ENCODE data around the gene FGF9. TPM values are rescaled to one million over a fixed set of nuclear protein-coding genes. Genes with fewer than 3 reads are reported as not detected.

FGF9 gene
- total and polyA plus RNA-seq, 10 of the 15 experiments (the other 5 are each of a cell fraction or from before 2014, with no cell fraction given): 0.05 to 1.5 (median 0.83) TPM

DNA sequence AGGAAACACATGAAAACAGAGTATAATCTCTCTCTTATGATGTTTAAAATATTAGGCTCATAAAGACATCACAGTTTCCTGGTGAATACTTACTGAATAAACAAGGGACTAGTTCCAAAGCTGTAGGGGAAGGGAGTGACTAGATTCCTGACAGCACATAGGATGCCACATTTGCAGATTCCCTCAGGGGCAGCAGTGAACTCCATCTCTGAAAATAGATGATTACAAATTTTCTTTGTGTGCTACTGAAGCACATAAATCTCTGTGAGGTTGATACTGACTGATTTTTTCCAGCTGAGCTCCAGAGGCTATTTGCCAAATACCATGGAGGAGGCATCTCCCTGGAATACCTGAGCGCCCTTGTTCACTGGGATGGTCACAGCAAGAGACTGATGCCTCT, 77.3 kb downstream of the FGF9 start (continued):
- TF ChIP-seq, protein P1, sequence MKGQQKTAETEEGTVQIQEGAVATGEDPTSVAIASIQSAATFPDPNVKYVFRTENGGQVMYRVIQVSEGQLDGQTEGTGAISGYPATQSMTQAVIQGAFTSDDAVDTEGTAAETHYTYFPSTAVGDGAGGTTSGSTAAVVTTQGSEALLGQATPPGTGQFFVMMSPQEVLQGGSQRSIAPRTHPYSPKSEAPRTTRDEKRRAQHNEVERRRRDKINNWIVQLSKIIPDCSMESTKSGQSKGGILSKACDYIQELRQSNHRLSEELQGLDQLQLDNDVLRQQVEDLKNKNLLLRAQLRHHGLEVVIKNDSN (IDR thresholded peaks at IDR 0.05; ENCODE audit: borderline replicate concordance, extremely low read length, insufficient read depth, low read depth, low read length): no peak
- TF ChIP-seq, protein P2, sequence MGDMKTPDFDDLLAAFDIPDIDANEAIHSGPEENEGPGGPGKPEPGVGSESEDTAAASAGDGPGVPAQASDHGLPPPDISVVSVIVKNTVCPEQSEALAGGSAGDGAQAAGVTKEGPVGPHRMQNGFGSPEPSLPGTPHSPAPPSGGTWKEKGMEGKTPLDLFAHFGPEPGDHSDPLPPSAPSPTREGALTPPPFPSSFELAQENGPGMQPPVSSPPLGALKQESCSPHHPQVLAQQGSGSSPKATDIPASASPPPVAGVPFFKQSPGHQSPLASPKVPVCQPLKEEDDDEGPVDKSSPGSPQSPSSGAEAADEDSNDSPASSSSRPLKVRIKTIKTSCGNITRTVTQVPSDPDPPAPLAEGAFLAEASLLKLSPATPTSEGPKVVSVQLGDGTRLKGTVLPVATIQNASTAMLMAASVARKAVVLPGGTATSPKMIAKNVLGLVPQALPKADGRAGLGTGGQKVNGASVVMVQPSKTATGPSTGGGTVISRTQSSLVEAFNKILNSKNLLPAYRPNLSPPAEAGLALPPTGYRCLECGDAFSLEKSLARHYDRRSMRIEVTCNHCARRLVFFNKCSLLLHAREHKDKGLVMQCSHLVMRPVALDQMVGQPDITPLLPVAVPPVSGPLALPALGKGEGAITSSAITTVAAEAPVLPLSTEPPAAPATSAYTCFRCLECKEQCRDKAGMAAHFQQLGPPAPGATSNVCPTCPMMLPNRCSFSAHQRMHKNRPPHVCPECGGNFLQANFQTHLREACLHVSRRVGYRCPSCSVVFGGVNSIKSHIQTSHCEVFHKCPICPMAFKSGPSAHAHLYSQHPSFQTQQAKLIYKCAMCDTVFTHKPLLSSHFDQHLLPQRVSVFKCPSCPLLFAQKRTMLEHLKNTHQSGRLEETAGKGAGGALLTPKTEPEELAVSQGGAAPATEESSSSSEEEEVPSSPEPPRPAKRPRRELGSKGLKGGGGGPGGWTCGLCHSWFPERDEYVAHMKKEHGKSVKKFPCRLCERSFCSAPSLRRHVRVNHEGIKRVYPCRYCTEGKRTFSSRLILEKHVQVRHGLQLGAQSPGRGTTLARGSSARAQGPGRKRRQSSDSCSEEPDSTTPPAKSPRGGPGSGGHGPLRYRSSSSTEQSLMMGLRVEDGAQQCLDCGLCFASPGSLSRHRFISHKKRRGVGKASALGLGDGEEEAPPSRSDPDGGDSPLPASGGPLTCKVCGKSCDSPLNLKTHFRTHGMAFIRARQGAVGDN (IDR thresholded peaks at IDR 0.05): no peak
- no peak for TF ChIP-seq MTA3 (IDR thresholded peaks at IDR 0.05; ENCODE audit: borderline replicate concordance, low read length)
- no peak for TF ChIP-seq STAT1 (conservative IDR thresholded peaks at IDR 0.05)
- TF ChIP-seq POLR2AphosphoS5 (IDR thresholded peaks at IDR 0.05; ENCODE audit: low read length): no peak

DNA sequence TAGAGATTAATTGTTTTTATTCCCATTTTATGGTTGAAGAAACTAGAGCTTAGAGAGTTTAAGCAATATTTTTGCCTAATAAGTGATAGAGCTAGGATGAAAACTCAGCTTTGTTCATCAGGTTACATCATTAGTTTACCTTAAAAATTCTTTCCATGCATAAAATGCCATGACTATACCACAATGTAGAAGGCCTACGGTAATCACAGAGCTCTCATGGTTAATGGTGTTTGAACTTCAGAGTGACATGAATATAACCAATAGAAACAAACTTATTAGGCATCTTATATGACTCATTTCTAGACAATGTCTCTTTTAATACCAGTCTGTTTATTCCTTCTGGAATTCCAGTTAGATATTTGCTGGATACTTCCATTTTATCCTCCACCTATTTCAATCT, 78.5 kb downstream of the FGF9 start:
- H3K9ac ChIP-seq (ENCODE audit: control insufficient read depth, insufficient read depth, low read length): no peak overlapping the region
- H3K4me2 ChIP-seq (ENCODE audit: control insufficient read depth, insufficient read depth): no peak overlapping the region
- H3K27ac ChIP-seq (ENCODE audit: control insufficient read depth, insufficient read depth): no peak overlapping the region
- FAIRE-seq (no peak), DNase-seq (ENCODE audit: low read depth, low spot score) (no peak), ATAC-seq (no peak)
- H4K20me1 ChIP-seq (ENCODE audit: control insufficient read depth, insufficient read depth): no peaks in the 10 kb centered on the region
- 50% methylated on average over 1 of the region's 1 CpG for WGBS (ENCODE audit: insufficient coverage, insufficient replicate concordance, low lambda C conversion rate, missing lambda C conversion rate)
- POLR2A ChIA-PET: interaction anchor here (0.6 kb wide), 1 partner anchor 67 kb away, joined by 5 read pairs; no protein-coding TSS in a partner anchor
- H3K9me3 ChIP-seq (replicated peaks; ENCODE audit: control insufficient read depth, insufficient read depth, low read length): no peaks in the 10 kb centered on the region
- no peaks in the 10 kb centered on the region for H3K79me2 ChIP-seq (ENCODE audit: control insufficient read depth, insufficient read depth, low read length)
- H3K4me1 ChIP-seq (ENCODE audit: control insufficient read depth, insufficient read depth, low read length): no peaks in the 10 kb centered on the region
- in situ Hi-C loops (cut with MboI): no loop called here
- no TSS peak for BruUV-seq (replicated peaks)
- SMC1A ChIA-PET (ENCODE audit: uncharacterized antibody, unreplicated experiment): no interaction called here
- H2AFZ ChIP-seq (ENCODE audit: control insufficient read depth, low read depth, low read length): no peak overlapping the region
- H3K36me3 ChIP-seq (ENCODE audit: control insufficient read depth in 2 of 2, insufficient read depth in 2 of 2, low read length in 1 of 2): no peaks in the 10 kb centered on the region
- H3K4me3 ChIP-seq: no peak overlapping the region
- TF ChIP-seq FOS (IDR thresholded peaks at IDR 0.05; ENCODE audit: borderline replicate concordance, extremely low read depth, insufficient read length) (no peak), BHLHE40 (IDR thresholded peaks at IDR 0.05; ENCODE audit: borderline replicate concordance in 1 of 2, low read depth in 2 of 2, low read length in 1 of 2) (no peak), CREM (IDR thresholded peaks at IDR 0.05; ENCODE audit: low read depth) (no peak), SMAD5 (IDR thresholded peaks at IDR 0.05; ENCODE audit: low read depth) (no peak), NR2C1 (IDR thresholded peaks at IDR 0.05) (no peak), BRCA1 (IDR thresholded peaks at IDR 0.05; ENCODE audit: low read depth, low read length) (no peak), HDAC6 (IDR thresholded peaks at IDR 0.05; ENCODE audit: unreplicated experiment) (no peak), HDGF (IDR thresholded peaks at IDR 0.05) (no peak), SUPT20H (IDR thresholded peaks at IDR 0.05; ENCODE audit: borderline replicate concordance, control insufficient read depth, low read depth, low read length) (no peak)
- TF ChIP-seq, protein P3, sequence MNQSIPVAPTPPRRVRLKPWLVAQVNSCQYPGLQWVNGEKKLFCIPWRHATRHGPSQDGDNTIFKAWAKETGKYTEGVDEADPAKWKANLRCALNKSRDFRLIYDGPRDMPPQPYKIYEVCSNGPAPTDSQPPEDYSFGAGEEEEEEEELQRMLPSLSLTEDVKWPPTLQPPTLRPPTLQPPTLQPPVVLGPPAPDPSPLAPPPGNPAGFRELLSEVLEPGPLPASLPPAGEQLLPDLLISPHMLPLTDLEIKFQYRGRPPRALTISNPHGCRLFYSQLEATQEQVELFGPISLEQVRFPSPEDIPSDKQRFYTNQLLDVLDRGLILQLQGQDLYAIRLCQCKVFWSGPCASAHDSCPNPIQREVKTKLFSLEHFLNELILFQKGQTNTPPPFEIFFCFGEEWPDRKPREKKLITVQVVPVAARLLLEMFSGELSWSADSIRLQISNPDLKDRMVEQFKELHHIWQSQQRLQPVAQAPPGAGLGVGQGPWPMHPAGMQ (IDR thresholded peaks at IDR 0.05; ENCODE audit: borderline replicate concordance): no peak
- RAD21 ChIA-PET (ENCODE audit: unreplicated experiment): no interaction called here
- intact Hi-C loops (cut with micrococcal nuclease; ENCODE audit: unreplicated experiment): no loop called here
- CTCF ChIA-PET: no interaction called here
- H3K27me3 ChIP-seq (replicated peaks in 1 of 2; ENCODE audit: control insufficient read depth in 2 of 2, insufficient read depth in 2 of 2, low read length in 1 of 2): no peaks in the 10 kb centered on the region

Data from GM12878 (cell line).